Measurements from ENCODE around the gene TRIM65. TPM values are rescaled to one million over a fixed set of nuclear protein-coding genes. Genes with fewer than 3 reads are reported as not detected.

TRIM65 gene
- total RNA-seq, 2 experiments from 2014 or later: 35.3 to 36.3 TPM

Other genes with a start within 250 kb of the TRIM65 start
- gene RECQL5, start 229.8 kb downstream of the TRIM65 start, total RNA-seq: 10 to 100 TPM; 49.8 to 50.8 TPM
- 100 to 1,000 TPM; 112 to 113 TPM for gene SAP30BP, start 229.6 kb downstream of the TRIM65 start, total RNA-seq
- gene ITGB4, start 175.5 kb downstream of the TRIM65 start, total RNA-seq: 1 to 10 TPM; 1.0 to 1.4 TPM
- 10 to 100 TPM; 50.4 to 53.0 TPM for gene GALK1, start 131.8 kb downstream of the TRIM65 start, total RNA-seq
- 10 to 100 TPM; 37.4 to 39.8 TPM for gene UNK, start 112.1 kb downstream of the TRIM65 start, total RNA-seq
- 100 to 1,000 TPM; 221 to 222 TPM for gene UNC13D, start 52.5 kb downstream of the TRIM65 start, total RNA-seq
- gene WBP2, start 41.6 kb downstream of the TRIM65 start, total RNA-seq: 100 to 1,000 TPM; 107 TPM
- 10 to 100 TPM; 23.2 to 27.9 TPM for gene TRIM47, start 18.4 kb downstream of the TRIM65 start, total RNA-seq
- 100 to 1,000 TPM; 111 to 119 TPM for gene MRPL38, start 7.9 kb upstream of the TRIM65 start, total RNA-seq
- gene FBF1, start 44.1 kb upstream of the TRIM65 start, total RNA-seq: 10 to 100 TPM; 28.5 to 36.0 TPM
- gene ACOX1, start 82.2 kb upstream of the TRIM65 start, total RNA-seq: 10 to 100 TPM; 28.3 to 30.2 TPM
- gene TEN1, start 82.3 kb upstream of the TRIM65 start, total RNA-seq: 10 to 100 TPM; 15.9 to 17.1 TPM
- gene CDK3, start 103.9 kb upstream of the TRIM65 start, total RNA-seq: 1 to 10 TPM; 7.5 to 8.2 TPM
- gene EVPL, start 130.4 kb upstream of the TRIM65 start, total RNA-seq: under 1 TPM; 0.78 to 0.85 TPM
- gene SRP68, start 175.6 kb upstream of the TRIM65 start, total RNA-seq: 10 to 100 TPM; 81.6 to 83.0 TPM
- gene GALR2, start 177.8 kb upstream of the TRIM65 start, total RNA-seq: not detected
- not detected for gene ZACN, start 182.2 kb upstream of the TRIM65 start, total RNA-seq
- gene EXOC7, start 206.8 kb upstream of the TRIM65 start, total RNA-seq: 100 to 1,000 TPM; 163 to 164 TPM
- 1 to 10 TPM; 5.4 to 5.8 TPM for gene FOXJ1, start 244.3 kb upstream of the TRIM65 start, total RNA-seq

Measured in activated naive CD8-positive, alpha-beta T cell treated with anti-CD3 and anti-CD28 coated beads, Interleukin-2, amount 10 ng/mL, durations not matched to agents 7 days and 5 days (primary cell).